Hindlimb muscle (tissue), 1 donor: ENCODE results near the gene MOB3A. TPM values are rescaled to one million over a fixed set of nuclear protein-coding genes. Genes with fewer than 3 reads are reported as not detected.

Experiments used
- DNase-seq: peaks from one replicate; pipeline ENCODE4 v3.0.0-alpha.2; 2013
- polyA plus RNA-seq: library from polyadenylated mRNA; unstranded; fragments of 120-200 nt; gene quantifications from one replicate; pipeline ENCODE4 v1.2.1, GENCODE V29; 2013; ENCODE audit not compliant: insufficient read length

MOB3A gene
- polyA plus RNA-seq, 1 donor, result 18.3 TPM

DNA sequence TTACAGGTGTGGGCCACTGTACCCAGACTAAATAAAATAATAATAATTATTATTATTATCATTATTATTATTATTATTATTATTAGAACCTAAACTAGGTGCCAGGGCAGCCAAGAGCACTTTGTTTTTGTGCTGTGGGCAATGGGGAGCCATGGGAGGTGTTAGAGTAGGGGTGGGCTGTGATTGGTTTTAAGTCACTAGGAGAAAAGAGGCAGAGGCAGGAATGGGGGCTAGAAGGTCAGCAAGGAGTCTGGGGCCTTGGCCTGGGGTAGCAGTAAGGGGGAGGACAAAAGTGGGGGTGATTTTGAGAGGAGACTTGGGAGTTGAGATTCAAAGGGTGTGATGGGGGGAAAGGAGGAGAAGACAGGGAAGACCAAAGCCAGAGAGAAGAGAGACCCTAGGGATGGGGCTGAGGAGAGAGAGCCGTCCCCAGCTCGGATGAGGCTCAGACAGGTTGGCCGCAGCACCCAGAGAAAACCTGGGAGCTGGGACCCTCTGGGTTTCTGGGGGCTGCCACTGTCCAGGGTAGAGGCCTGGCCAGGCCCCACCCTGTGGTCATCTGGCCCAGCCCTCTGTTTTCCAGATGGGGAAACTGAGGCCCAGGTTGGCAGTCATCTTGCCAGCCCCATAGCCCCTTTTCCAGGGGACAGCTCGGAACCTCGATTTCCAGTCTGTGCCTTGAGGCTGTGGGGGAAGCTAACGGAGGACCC is 62.9 kb downstream of the MOB3A start:
- no peak for DNase-seq

DNA sequence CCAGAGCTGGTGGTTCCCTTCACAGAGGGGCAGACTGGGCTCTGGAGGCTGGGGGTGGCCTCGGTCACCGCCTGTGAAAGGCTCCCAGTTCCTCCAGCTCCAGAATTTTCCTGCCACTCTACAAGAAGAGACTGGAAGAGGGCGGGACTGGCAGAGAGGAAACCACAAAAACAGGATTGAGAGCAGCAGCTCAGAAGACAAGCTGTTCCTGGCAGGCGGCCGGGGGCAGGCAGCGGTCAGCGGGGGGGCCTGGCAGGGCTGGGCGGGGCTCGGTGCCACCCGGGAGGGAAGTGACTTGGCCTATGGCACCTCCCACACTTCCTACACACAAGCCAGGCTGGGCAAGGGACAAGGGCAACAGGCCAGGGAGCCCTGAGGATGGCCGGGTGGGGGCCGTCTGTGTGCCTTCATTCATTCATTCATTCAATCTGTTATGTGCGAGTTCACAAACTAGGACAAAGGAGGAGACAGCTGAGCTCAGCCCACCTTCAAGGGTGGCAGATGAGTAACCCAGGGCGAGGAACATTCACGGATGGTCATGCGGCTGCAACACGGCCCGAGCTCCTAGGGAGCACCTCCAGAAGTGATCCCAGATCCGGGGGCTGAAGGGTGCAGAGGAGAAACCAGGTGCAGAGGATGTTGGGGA is 63.7 kb downstream of the MOB3A start:
- peak; percentile 75 for DNase-seq

GRCh38 chr19:2027361-2027760 is 68.8 kb downstream of the MOB3A start:
- no peak for DNase-seq

- DNase-seq, result no peak
These were observed 69.4 kb downstream of the MOB3A start for GRCh38 chr19:2026770-2027169.

- no peak for DNase-seq
These were observed 73.8 kb downstream of the MOB3A start for GRCh38 chr19:2022289-2022688.

DNA sequence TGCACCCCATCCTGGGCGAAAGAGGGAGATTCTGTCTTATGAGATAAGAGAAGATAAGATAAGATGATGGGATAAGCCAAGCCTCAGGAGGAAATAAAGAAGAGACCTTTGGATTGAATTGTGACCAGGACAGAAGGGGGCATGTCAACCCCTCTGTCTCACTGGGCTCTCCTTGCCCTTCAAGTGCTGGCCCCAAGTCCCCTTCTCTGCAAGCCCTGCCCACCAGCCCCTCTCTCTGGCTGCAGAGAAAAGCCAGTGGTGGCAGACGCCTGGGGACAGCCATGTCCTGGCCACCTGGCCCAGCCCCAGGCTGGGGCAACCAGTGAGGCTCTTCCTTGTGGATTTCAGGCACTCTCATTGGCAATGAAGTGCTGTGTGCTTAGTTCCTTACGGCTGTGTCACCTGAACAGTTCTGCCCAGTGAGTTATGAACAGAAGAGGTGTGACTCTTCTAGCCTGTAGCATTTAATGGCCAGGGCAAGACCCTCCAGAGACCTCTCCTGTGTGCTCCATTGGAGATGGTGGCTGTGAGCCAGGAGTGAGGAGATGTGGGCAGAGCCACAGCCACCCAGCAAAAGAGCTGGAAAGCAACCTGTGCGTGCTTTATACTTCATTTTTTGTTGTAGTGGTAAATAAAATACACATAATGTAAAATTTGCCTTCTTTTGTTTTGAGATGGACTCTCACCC is 74.5 kb downstream of the MOB3A start:
- no peak for DNase-seq

Other genes with a start within 250 kb of the MOB3A start
- 24.2 TPM for gene REXO1, start 247.8 kb downstream of the MOB3A start, polyA plus RNA-seq
- gene KLF16, start 232.7 kb downstream of the MOB3A start, polyA plus RNA-seq, result 13.6 TPM
- 64.8 TPM for gene ABHD17A, start 210.8 kb downstream of the MOB3A start, polyA plus RNA-seq
- gene ADAT3, start 190.9 kb downstream of the MOB3A start, polyA plus RNA-seq, result 2.8 TPM
- 32.5 TPM for gene SCAMP4, start 190.9 kb downstream of the MOB3A start, polyA plus RNA-seq
- 42.8 TPM for gene CSNK1G2, start 155.2 kb downstream of the MOB3A start, polyA plus RNA-seq
- 83.9 TPM for gene BTBD2, start 80.6 kb downstream of the MOB3A start, polyA plus RNA-seq
- 116 TPM for gene MKNK2, start 45.1 kb downstream of the MOB3A start, polyA plus RNA-seq
- 2.9 TPM for gene IZUMO4, start 589 bp upstream of the MOB3A start, polyA plus RNA-seq
- gene AP3D1, start 55.2 kb upstream of the MOB3A start, polyA plus RNA-seq, result 66.5 TPM
- 24.7 TPM for gene DOT1L, start 67.6 kb upstream of the MOB3A start, polyA plus RNA-seq
- gene PLEKHJ1, start 140.0 kb upstream of the MOB3A start, polyA plus RNA-seq, result 77.7 TPM
- 78.2 TPM for gene SF3A2, start 140.5 kb upstream of the MOB3A start, polyA plus RNA-seq
- 8.1 TPM for gene AMH, start 153.0 kb upstream of the MOB3A start, polyA plus RNA-seq
- 111 TPM for gene JSRP1, start 160.1 kb upstream of the MOB3A start, polyA plus RNA-seq
- not detected for gene PEAK3, start 185.8 kb upstream of the MOB3A start, polyA plus RNA-seq
- 0.14 TPM for gene LINGO3, start 211.8 kb upstream of the MOB3A start, polyA plus RNA-seq
- gene LSM7, start 232.3 kb upstream of the MOB3A start, polyA plus RNA-seq, result 71.7 TPM
- gene SPPL2B, start 232.4 kb upstream of the MOB3A start, polyA plus RNA-seq, result 52.5 TPM